K562 (cell line): ENCODE data around the gene ECI1. TPM values are rescaled to one million over a fixed set of nuclear protein-coding genes. Genes with fewer than 3 reads are reported as not detected.

ENCODE experiments used
- DNMT1 ChIP-seq: fragments of 450-650 bp; IDR thresholded peaks from 2 replicates; pipeline ENCODE4 v1.6.1; 2016; ENCODE audit warnings: antibody characterized with exemption, mild to moderate bottlenecking
- ELF4 ChIP-seq: fragments of 450-650 bp; formaldehyde crosslinking; IDR thresholded peaks from 2 replicates; pipeline ENCODE4 v1.4.0; 2022; ENCODE audit warnings: missing genetic modification characterization
- EP400 ChIP-seq: fragments of 450-650 bp; IDR thresholded peaks from 2 replicates; pipeline ENCODE4 v1.6.1; 2017; ENCODE audit warnings: antibody characterized with exemption, mild to moderate bottlenecking, moderate library complexity
- ETV1 ChIP-seq: fragments of 450-650 bp; conservative IDR thresholded peaks from 2 replicates; pipeline ENCODE4 v1.6.1; 2016; ENCODE audit warnings: missing genetic modification characterization, control low read depth, low read depth, missing compliant biosample characterization
- MIER1 ChIP-seq: fragments of 450-650 bp; IDR thresholded peaks from 2 replicates; pipeline ENCODE4 v1.6.1; 2016; ENCODE audit warnings: antibody characterized with exemption, mild to moderate bottlenecking, low read depth
- PCBP1 ChIP-seq: fragments of 200-400 bp; formaldehyde crosslinking; IDR thresholded peaks from 2 replicates; pipeline ENCODE4 v1.6.1; 2018; ENCODE audit warnings: mild to moderate bottlenecking, low read depth, low read length; ENCODE audit not compliant: poor library complexity, severe bottlenecking
- POLR2B ChIP-seq: fragments of 450-650 bp; IDR thresholded peaks from 2 replicates; pipeline ENCODE4 v1.6.1; 2018; ENCODE audit warnings: low read depth; ENCODE audit not compliant: partially characterized antibody
- SRF ChIP-seq, 2 experiments: fragments of 250-450, 450-650 bp in 1 of 2; sonication (Bioruptor Pico) in 1 of 2; sonication (generic) in 1 of 2; formaldehyde crosslinking; IDR thresholded peaks; 2 replicates each; pipeline versions ENCODE4 v1.5.0 to v1.5.1; 2020 to 2022; ENCODE audit warnings: mild to moderate bottlenecking in 1 of 2, missing genetic modification reagents in 1 of 2
- SRSF1 ChIP-seq: fragments of 200-400 bp; formaldehyde crosslinking; IDR thresholded peaks from 2 replicates; pipeline ENCODE4 v1.6.1; 2017; ENCODE audit warnings: mild to moderate bottlenecking, low read depth, low read length, moderate library complexity
- ZNF146 ChIP-seq: IDR thresholded peaks from one replicate; pipeline ENCODE4 v1.6.1; 2018; ENCODE audit warnings: missing compliant biosample characterization; ENCODE audit not compliant: unreplicated experiment
- ZNF174 ChIP-seq: fragments of 250-450 bp; sonication (Bioruptor Pico); IDR thresholded peaks from 2 replicates; pipeline ENCODE4 v1.4.0; 2020; ENCODE audit warnings: mild to moderate bottlenecking
- ZNF384 ChIP-seq: IDR thresholded peaks from 2 replicates; pipeline ENCODE4 v1.6.1; 2012; ENCODE audit warnings: low read depth, low read length, improper control_type of control experiment
- polyA plus RNA-seq, 8 experiments: library from polyadenylated mRNA; depleted of rRNA in 4 of 8; stranded (reverse) in 5 of 8; unstranded in 3 of 8; fragments of >200 nt; fragmentation: Nextera tagmentation in 2 of 8; fragmentation: Illumina TruSeq in 1 of 8; extraction: Ambion mirVana in 2 of 8; extraction: Trizol in 1 of 8; gene quantifications; 2 replicates each; pipeline versions ENCODE4 v1.2.1 to v1.2.3, GENCODE V29; 2011 to 2014; ENCODE audit warnings: inconsistent platforms in 1 of 8, missing spikeins in 1 of 8
- total RNA-seq, 7 experiments: library from RNA; depleted of rRNA in 6 of 7; stranded (reverse); fragments of >200 nt in 6 of 7; fragmentation: Illumina TruSeq in 2 of 7; extraction: Trizol in 2 of 7; gene quantifications; 2 replicates each; pipeline versions ENCODE4 v1.2.1 to v1.2.3, GENCODE V29; 2011 to 2021; ENCODE audit warnings: low replicate concordance in 1 of 7
- TF ChIP-seq, protein P1 (sequence below): sonication (generic); formaldehyde crosslinking; IDR thresholded peaks from 2 replicates; pipeline ENCODE4 v1.8.0; 2022; ENCODE audit warnings: mild to moderate bottlenecking, missing genetic modification reagents
- TF ChIP-seq, protein P2 (sequence below): sonication (generic); formaldehyde crosslinking; IDR thresholded peaks from 2 replicates; pipeline ENCODE4 v1.8.0; 2022; ENCODE audit warnings: mild to moderate bottlenecking, missing genetic modification reagents, borderline replicate concordance
- TF ChIP-seq, protein P3 (sequence below): fragments of 450-650 bp; IDR thresholded peaks from 2 replicates; pipeline ENCODE4 v1.6.1; 2016; ENCODE audit warnings: antibody characterized with exemption
- TF ChIP-seq, protein P4 (sequence below), 2 experiments: fragments of 450-650 bp in 1 of 2; sonication (generic) in 1 of 2; formaldehyde crosslinking in 1 of 2; IDR thresholded peaks in 1 of 2; conservative IDR thresholded peaks in 1 of 2; 2 replicates each; pipeline versions ENCODE4 v1.6.1 to v1.8.1; 2016 to 2023; ENCODE audit warnings: mild to moderate bottlenecking in 2 of 2, moderate library complexity in 2 of 2, inconsistent platforms in 1 of 2, missing genetic modification reagents in 1 of 2

ECI1 gene
- total and polyA plus RNA-seq, 9 of the 15 experiments (the other 6 are each of a cell fraction or from before 2014, with no cell fraction given): 4.7 to 189 (median 54.0) TPM

DNA sequence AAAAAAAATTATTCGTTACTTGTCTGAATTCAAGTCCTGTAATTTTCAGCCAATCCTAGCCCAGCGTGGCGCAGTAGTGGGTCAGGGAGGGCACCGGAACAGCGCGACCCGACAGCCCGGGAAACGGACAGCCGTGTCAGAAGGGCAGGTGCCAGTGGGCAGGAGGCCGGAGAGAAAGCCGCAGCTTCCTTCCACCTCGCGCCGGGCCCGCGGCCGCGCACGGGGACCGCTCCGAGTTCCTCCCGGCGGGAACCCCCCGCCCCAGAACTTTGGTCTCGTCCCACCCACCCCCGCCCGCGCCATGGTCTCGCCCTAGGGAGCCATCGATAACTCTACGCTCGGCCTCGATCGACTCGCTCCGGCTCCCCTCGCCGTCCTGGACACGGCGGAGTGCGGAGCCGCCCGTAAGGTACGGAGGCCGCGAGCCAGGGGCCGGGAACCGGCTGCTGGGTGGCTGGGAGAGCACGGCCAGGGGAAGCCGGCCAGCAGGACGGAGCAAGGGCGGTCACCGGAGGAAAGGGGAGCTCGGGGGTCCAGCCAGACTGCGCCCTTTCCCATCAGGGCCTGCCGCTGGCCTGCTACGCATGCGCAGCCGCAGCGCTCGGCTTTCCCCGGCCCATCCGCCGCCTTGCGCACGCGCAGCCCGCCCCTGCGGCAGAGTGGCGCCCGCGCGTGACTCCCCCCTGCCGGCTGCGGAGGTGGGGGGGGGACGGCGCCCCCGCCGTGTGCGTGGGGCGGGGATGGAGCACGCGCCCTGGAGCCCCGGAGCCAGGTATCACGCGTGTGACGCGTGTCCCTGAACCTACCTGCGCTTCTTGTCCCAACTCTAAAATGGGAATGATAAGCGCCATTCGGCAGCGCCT, 46.1 kb downstream of the ECI1 start, which contains the start of gene MLST8 (continued):
- 0 out of 4 replicates have a peak, but pooled peaks of 1 of the 2 experiments have one; percentile 28 for TF ChIP-seq SRF (CRISPR knock-in tag; IDR thresholded peaks at IDR 0.05)
- TF ChIP-seq, protein P1, sequence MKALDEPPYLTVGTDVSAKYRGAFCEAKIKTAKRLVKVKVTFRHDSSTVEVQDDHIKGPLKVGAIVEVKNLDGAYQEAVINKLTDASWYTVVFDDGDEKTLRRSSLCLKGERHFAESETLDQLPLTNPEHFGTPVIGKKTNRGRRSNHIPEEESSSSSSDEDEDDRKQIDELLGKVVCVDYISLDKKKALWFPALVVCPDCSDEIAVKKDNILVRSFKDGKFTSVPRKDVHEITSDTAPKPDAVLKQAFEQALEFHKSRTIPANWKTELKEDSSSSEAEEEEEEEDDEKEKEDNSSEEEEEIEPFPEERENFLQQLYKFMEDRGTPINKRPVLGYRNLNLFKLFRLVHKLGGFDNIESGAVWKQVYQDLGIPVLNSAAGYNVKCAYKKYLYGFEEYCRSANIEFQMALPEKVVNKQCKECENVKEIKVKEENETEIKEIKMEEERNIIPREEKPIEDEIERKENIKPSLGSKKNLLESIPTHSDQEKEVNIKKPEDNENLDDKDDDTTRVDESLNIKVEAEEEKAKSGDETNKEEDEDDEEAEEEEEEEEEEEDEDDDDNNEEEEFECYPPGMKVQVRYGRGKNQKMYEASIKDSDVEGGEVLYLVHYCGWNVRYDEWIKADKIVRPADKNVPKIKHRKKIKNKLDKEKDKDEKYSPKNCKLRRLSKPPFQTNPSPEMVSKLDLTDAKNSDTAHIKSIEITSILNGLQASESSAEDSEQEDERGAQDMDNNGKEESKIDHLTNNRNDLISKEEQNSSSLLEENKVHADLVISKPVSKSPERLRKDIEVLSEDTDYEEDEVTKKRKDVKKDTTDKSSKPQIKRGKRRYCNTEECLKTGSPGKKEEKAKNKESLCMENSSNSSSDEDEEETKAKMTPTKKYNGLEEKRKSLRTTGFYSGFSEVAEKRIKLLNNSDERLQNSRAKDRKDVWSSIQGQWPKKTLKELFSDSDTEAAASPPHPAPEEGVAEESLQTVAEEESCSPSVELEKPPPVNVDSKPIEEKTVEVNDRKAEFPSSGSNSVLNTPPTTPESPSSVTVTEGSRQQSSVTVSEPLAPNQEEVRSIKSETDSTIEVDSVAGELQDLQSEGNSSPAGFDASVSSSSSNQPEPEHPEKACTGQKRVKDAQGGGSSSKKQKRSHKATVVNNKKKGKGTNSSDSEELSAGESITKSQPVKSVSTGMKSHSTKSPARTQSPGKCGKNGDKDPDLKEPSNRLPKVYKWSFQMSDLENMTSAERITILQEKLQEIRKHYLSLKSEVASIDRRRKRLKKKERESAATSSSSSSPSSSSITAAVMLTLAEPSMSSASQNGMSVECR (CRISPR knock-in tag): peak; percentile 72; the same call in 1 of the 2 replicates
- peak; percentile 94 for TF ChIP-seq POLR2B
- peak; percentile 92 for TF ChIP-seq PCBP1
- TF ChIP-seq, protein P2, sequence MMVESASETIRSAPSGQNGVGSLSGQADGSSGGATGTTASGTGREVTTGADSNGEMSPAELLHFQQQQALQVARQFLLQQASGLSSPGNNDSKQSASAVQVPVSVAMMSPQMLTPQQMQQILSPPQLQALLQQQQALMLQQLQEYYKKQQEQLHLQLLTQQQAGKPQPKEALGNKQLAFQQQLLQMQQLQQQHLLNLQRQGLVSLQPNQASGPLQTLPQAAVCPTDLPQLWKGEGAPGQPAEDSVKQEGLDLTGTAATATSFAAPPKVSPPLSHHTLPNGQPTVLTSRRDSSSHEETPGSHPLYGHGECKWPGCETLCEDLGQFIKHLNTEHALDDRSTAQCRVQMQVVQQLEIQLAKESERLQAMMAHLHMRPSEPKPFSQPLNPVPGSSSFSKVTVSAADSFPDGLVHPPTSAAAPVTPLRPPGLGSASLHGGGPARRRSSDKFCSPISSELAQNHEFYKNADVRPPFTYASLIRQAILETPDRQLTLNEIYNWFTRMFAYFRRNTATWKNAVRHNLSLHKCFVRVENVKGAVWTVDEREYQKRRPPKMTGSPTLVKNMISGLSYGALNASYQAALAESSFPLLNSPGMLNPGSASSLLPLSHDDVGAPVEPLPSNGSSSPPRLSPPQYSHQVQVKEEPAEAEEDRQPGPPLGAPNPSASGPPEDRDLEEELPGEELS: no peak
- TF ChIP-seq SRSF1: no peak
- TF ChIP-seq, protein P3, sequence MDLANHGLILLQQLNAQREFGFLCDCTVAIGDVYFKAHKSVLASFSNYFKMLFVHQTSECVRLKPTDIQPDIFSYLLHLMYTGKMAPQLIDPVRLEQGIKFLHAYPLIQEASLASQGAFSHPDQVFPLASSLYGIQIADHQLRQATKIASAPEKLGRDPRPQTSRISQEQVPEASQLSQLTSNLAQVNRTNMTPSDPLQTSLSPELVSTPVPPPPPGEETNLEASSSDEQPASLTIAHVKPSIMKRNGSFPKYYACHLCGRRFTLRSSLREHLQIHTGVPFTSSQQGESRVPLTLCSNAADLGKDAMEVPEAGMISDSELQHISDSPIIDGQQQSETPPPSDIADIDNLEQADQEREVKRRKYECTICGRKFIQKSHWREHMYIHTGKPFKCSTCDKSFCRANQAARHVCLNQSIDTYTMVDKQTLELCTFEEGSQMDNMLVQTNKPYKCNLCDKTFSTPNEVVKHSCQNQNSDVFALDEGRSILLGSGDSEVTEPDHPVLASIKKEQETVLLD: peak; percentile 96
- TF ChIP-seq ETV1: peak; percentile 55
- peak; percentile 8; the same call in 1 of the 2 replicates for TF ChIP-seq ZNF384
- no peak for TF ChIP-seq DNMT1
- peak; percentile 92 for TF ChIP-seq EP400
- TF ChIP-seq, protein P4, sequence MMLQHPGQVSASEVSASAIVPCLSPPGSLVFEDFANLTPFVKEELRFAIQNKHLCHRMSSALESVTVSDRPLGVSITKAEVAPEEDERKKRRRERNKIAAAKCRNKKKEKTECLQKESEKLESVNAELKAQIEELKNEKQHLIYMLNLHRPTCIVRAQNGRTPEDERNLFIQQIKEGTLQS (IDR thresholded peaks at IDR 0.05): no peak
- TF ChIP-seq, protein P4 (CRISPR knock-in tag; conservative IDR thresholded peaks at IDR 0.05): 0 out of 2 replicates have a peak, but pooled peaks have one; percentile 52
- peak; percentile 19; the same call in 1 of the 2 replicates for TF ChIP-seq MIER1
- TF ChIP-seq ZNF146: no peak
- TF ChIP-seq ZNF174 (CRISPR knock-in tag): no peak
- 0 out of 2 replicates have a peak, but pooled peaks have one; percentile 17 for TF ChIP-seq ELF4 (CRISPR knock-in tag)
- TF ChIP-seq, all 486 proteins: peak for 151
